Heart left ventricle (tissue), 16 donors: ENCODE results near the gene NAALAD2. TPM values are rescaled to one million over a fixed set of nuclear protein-coding genes. Genes with fewer than 3 reads are reported as not detected.
"Not testable (repeated sequence)": the region's sequence is repeated elsewhere in the genome, so short reads cannot be mapped to it uniquely, and the experiment has no call there.

Experiments
- ATAC-seq, 4 donors: fragments of 200-7000 bp; cut with Tn5 transposase; one replicate each; pipeline ENCODE4 v1.9.1; 2020 to 2022; ENCODE audit warnings: moderate library complexity in 4 of 4, mild to moderate bottlenecking in 3 of 4, moderate number of reproducible peaks in 1 of 4
- DNase-seq, 5 donors: peaks; one replicate each; pipeline ENCODE4 v3.0.0-alpha.2; 2020
- H3K27ac ChIP-seq, 12 donors: fragments of 200-600 bp; sonication (generic) in 4 of 12; one replicate each; pipeline versions ENCODE4 v1.5.0 to v1.8.0; 2016 to 2022; ENCODE audit warnings: mild to moderate bottlenecking in 2 of 12
- H3K27me3 ChIP-seq, 9 donors: fragments of 200-600 bp; sonication (generic) in 2 of 9; one replicate each; pipeline versions ENCODE4 v1.5.1 to v1.8.0; 2016 to 2022; ENCODE audit warnings: mild to moderate bottlenecking in 3 of 9
- H3K36me3 ChIP-seq, 9 donors: fragments of 200-600 bp; sonication (generic) in 2 of 9; one replicate each; pipeline versions ENCODE4 v1.5.0 to v1.8.0; 2018 to 2022; ENCODE audit warnings: mild to moderate bottlenecking in 2 of 9
- H3K4me1 ChIP-seq, 12 donors: fragments of 200-600 bp; sonication (generic) in 4 of 12; one replicate each; pipeline versions ENCODE4 v1.5.0 to v1.8.0; 2016 to 2022; ENCODE audit warnings: mild to moderate bottlenecking in 3 of 12
- H3K4me3 ChIP-seq, 12 donors: fragments of 200-600 bp; sonication (generic) in 4 of 12; one replicate each; pipeline versions ENCODE4 v1.5.0 to v1.8.0; 2017 to 2022; ENCODE audit warnings: mild to moderate bottlenecking in 9 of 12, moderate library complexity in 4 of 12
- H3K9me3 ChIP-seq, 12 donors: fragments of 200-600 bp; sonication (generic) in 4 of 12; one replicate each; pipeline versions ENCODE4 v1.5.0 to v1.8.0; 2016 to 2022; ENCODE audit warnings: mild to moderate bottlenecking in 1 of 12
- CTCF ChIP-seq, 12 donors: fragments of 200-600 bp; sonication (generic) in 4 of 12; IDR thresholded peaks; one replicate each; pipeline versions ENCODE4 v1.5.0 to v1.8.0; 2018 to 2022; ENCODE audit warnings: antibody characterized with exemption in 12 of 12, mild to moderate bottlenecking in 5 of 12
- POLR2A ChIP-seq, 2 donors: fragments of 450-650 bp; IDR thresholded peaks; one replicate each; pipeline ENCODE4 v1.6.1; 2017; ENCODE audit warnings: antibody characterized with exemption in 2 of 2, mild to moderate bottlenecking in 2 of 2, moderate library complexity in 2 of 2
- WGBS, 4 donors: extraction: QIAGEN DNeasy Blood & Tissue Kit in 2 of 4; methylation state at CpG; one replicate each; pipeline versions ENCODE4 v1.1.5 to v1.1.7; 2013 to 2018; 5-methylcytosine and 5-hydroxymethylcytosine counted together
- intact Hi-C, 10 donors: fragments of 100-400 bp; cut with DNase I; formaldehyde crosslinking; loops; one replicate each; pipeline versions ENCODE4 v1.11.1 to v1.14.2; 2022
- polyA plus RNA-seq, 2 donors: library from polyadenylated mRNA; stranded (reverse); fragments of 200-250 nt; gene quantifications; one replicate each; pipeline ENCODE4 v1.2.3, GENCODE V29; 2013
- total RNA-seq, 9 donors: library from RNA; depleted of rRNA in 2 of 9; stranded (reverse); fragments of >200 nt in 2 of 9; fragmentation: NEBNext Ultra II Directional in 3 of 9; extraction: Animal tissue kit (Norgen Biotek cat#: 25700) in 3 of 9; gene quantifications; one replicate each; pipeline versions ENCODE4 v1.1.0 to v1.2.4, GENCODE V29; 2016 to 2023
- donor health status: ischemic (EF 13 %, LVEDD 7.1; RV severe dilation, severe dysfunction).
- donor health status: healthy with polysubstance abuse.
- donor health status: DM: no; HTN: yes; CAD: no.
- donor health status: DM: no; HTN: no; CAD: no.
- donor health status: ischemic (EF 25% LVEDD 6.9; RV normal size, moderate dysfunction).
- donor health status: ischemic (EF 25% LVEDD 5.7; RV mildly dilated, moderate dysfunction).
- donor health status: healthy.
- donor health status: DM: yes; HTN: yes; CAD: no.
- donor health status: ischemic (EF 35%, LVEDD 5.7; RV mildly dilated, moderate dysfunction).
- donor health status: nonischemic (EF 11% LVEDD 7.7; RV severe dilation, severe dysfunction).
- donor health status: DM: yes; HTN: yes; CAD: no.
- donor health status: PGD.
- donor health status: ischemic (EF 29% LVEDD 5.4; RV normal size, mild dysfunction).
- donor health status: nonischemic (EF 23%, LVEDD 6.1; RV moderate dilation, normal function).

The NAALAD2 gene
- total and polyA plus RNA-seq, 11 donors: 0.16 to 0.91 (median 0.35) TPM

GRCh38 chr11:90237004-90237403 lies 102.5 kb downstream of the NAALAD2 start:
- Histone ChIP-seq H3K4me1 (no peaks in the 10 kb centered on the region), H3K27me3 (no peaks in the 10 kb centered on the region), H3K4me3 (no peak overlapping the region), H3K9me3 (no peaks in the 10 kb centered on the region), H3K36me3 (no peaks in the 10 kb centered on the region), H3K27ac (no peak overlapping the region)
- ATAC-seq (no peak), DNase-seq (no peak)
- TF ChIP-seq POLR2A (IDR thresholded peaks at IDR 0.05) (no peak), CTCF (IDR thresholded peaks at IDR 0.05) (no peak)
- intact Hi-C loops: no loop called here
- 88 to 92% (median 91%) methylated on average over 4 of the region's 4 CpGs for WGBS, 4 donors

- DNase-seq, H3K27ac ChIP-seq, ATAC-seq, H3K36me3 ChIP-seq, H3K4me1 ChIP-seq, H3K27me3 ChIP-seq, intact Hi-C loops, H3K4me3 ChIP-seq, H3K9me3 ChIP-seq: not testable (repeated sequence)
- WGBS, 4 donors: 84 to 92% (median 89%) methylated on average over 12 to 19 of the region's 20 CpGs
Measured at GRCh38 chr11:90239967-90240636, 105.6 kb downstream of the NAALAD2 start.

GRCh38 chr11:90241414-90241813 lies 107.0 kb downstream of the NAALAD2 start:
- Histone ChIP-seq H3K9me3 (no peaks in the 10 kb centered on the region), H3K36me3 (no peaks in the 10 kb centered on the region), H3K4me3 (no peak overlapping the region), H3K27ac (no peak overlapping the region), H3K27me3 (no peaks in the 10 kb centered on the region), H3K4me1 (no peaks in the 10 kb centered on the region)
- DNase-seq: no peak
- TF ChIP-seq POLR2A (IDR thresholded peaks at IDR 0.05) (no peak), CTCF (IDR thresholded peaks at IDR 0.05) (no peak)
- WGBS, 4 donors: 68 to 94% (median 86%) methylated on average over 4 of the region's 4 CpGs
- intact Hi-C loops: no loop called here
- ATAC-seq: no peak

Other genes starting within 250 kb of the NAALAD2 start
- not detected for gene TRIM49D1, start 212.4 kb upstream of the NAALAD2 start, total RNA-seq
- not detected for gene TRIM49D1, start 212.4 kb upstream of the NAALAD2 start, polyA plus RNA-seq
- not detected for gene TRIM49D2, start 210.6 kb upstream of the NAALAD2 start, total RNA-seq
- gene TRIM49D2, start 210.6 kb upstream of the NAALAD2 start, polyA plus RNA-seq: not detected
- not detected for gene TRIM64, start 168.6 kb upstream of the NAALAD2 start, total RNA-seq
- not detected for gene TRIM64, start 168.6 kb upstream of the NAALAD2 start, polyA plus RNA-seq
- not detected for gene TRIM49C, start 103.6 kb upstream of the NAALAD2 start, total RNA-seq
- gene TRIM49C, start 103.6 kb upstream of the NAALAD2 start, polyA plus RNA-seq: not detected
- gene UBTFL1, start 48.7 kb upstream of the NAALAD2 start, total RNA-seq: not detected
- not detected for gene UBTFL1, start 48.7 kb upstream of the NAALAD2 start, polyA plus RNA-seq
- 10 to 100 TPM; 21.7 to 49.4 (median 28.5) TPM for gene CHORDC1, start 88.4 kb downstream of the NAALAD2 start, total RNA-seq
- gene CHORDC1, start 88.4 kb downstream of the NAALAD2 start, polyA plus RNA-seq: 10 to 100 TPM; 22.2 to 55.4 TPM